ENCODE data around the gene HIVEP3. TPM values are rescaled to one million over a fixed set of nuclear protein-coding genes. Genes with fewer than 3 reads are reported as not detected.

The HIVEP3 gene
- total and polyA plus RNA-seq, 5 experiments from 2014 or later = 5.5 to 9.8 (median 6.3) TPM

DNA sequence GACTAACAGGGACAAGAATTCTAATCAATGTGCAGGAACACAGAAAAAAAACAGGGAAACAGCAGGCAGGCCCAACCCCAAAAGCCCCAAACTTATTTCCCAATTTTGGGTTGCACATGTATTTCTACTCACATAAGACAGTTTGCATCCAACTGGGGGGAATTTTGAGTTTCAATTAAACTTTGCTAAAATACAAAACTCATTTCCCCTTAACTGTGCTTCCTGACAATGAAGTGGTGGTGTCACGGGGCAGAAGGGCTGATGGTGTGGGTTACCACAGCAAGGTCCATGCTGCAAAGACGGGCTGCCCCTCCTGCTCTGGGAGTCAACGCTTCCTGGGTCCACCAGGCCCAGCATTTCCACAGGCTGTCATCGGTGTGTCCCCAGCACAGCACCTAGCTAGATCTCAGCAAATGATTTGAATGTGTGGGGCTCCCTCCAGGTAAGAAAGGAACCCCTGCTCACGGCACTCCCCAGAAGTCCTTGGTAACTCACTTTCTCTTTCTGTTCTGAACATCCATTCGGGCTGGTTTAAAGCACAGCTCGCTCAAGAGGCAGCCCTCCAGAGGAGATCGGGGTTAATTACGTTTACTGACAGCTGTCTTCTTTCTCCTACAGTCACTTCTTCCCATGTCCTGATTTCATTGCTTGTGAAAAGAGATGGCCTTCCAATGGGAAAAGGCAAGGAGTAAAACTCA, 27.4 kb downstream of the HIVEP3 start:
- Mint-ChIP-seq H3K4me3 (peak overlapping the region; percentile 74 to 88 (median 84)), H3K36me3 (no peaks in the 10 kb centered on the region), H3K27ac (peak overlapping the region; percentile 48 to 97 (median 92)), H3K27me3 (no peaks in the 10 kb centered on the region), H3K4me1 (peaks cover 19 to 63% (median 40%) of the 10 kb centered on the region in 4 donors), H3K9me3 (no peaks in the 10 kb centered on the region)
- POLR2A ChIA-PET = interaction anchor here (1.5 to 8.3 kb wide), 4 partner anchors 25 to 140 kb away, joined by 3 to 114 read pairs (median 5); partner anchors contain the start of gene HIVEP3
- ATAC-seq (peak; percentile 97 to 99), DNase-seq (peak; percentile 18 to 77 (median 66))

DNA sequence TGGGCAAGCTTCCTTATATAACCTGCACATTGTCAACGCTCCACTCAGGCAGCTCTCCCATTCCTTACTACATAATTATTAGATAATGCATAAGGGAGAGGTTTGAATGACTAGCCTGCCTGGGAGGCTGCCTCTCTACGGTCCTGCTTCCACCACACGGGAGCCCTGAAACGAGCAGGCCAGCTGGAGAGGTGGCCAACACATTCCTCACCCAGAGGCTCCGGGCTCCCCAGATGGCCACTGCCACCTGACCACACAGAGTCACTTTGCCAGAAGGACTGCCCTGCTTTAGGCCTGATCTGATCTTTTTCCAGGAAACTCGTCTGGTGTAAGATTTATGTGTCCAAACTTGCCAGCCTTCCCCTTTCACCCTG, 27.9 kb downstream of the HIVEP3 start:
- H3K4me3 Mint-ChIP-seq = peak overlapping the region; percentile 74 to 88 (median 84)
- H3K36me3 Mint-ChIP-seq = no peaks in the 10 kb centered on the region
- POLR2A ChIA-PET = interaction anchor here (0.7 to 8.3 kb wide), 2 partner anchors 26 to 223 kb away, joined by 3 to 114 read pairs; partner anchors contain the start of gene HIVEP3
- no peaks in the 10 kb centered on the region for H3K27me3 Mint-ChIP-seq
- H3K9me3 Mint-ChIP-seq = no peaks in the 10 kb centered on the region
- peaks cover 21 to 63% (median 41%) of the 10 kb centered on the region in 4 donors for H3K4me1 Mint-ChIP-seq
- ATAC-seq (no peak), DNase-seq (no peak)
- peak overlapping the region; percentile 48 to 97 (median 92) for H3K27ac Mint-ChIP-seq

DNA sequence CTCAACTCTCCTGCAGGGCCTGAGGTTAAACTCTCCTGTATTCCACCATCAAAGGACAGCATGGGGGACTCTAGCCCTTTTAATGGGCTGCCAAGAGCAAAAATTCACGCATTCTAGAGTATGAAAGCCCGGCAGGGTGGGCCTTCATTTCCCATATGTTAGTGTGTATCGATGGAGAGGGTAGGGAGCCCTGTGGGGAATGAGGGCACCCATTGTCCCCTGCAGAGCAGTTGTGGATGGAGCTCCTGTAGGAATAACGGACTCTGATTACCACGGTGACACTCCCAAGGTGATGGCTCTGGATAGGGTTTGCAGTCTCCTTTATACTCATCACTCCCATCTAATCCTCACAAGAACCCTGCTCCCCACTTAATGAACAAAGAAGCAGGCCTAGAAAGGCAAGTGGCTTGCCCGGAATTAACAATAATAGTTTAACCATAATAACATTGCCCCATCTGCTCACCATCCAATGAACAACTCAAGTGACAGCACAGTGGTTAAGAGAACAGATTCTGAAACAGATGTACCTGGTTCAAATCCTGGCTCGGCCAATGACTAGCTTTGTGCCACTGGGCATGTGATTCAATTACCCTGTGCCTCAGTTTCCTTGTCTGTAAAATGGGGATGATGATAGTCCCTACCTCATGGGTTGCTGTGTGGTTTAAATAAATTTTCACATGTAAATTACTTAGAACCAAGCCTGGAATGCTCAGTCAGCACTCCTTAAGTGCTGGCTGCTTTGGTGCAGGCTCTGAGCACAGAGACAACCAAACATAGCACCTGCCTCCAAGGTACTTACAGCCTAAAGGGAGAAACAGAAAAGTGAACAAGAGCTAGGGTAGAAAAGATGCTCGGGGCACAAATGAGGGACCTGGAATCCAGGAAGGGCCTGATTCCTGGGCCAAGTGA, 29.0 kb downstream of the HIVEP3 start:
- POLR2A ChIA-PET = interaction anchor here (8.3 kb wide), 1 partner anchor 27 kb away, joined by 114 read pairs; the partner anchor contains the start of gene HIVEP3
- Mint-ChIP-seq H3K36me3 (no peaks in the 10 kb centered on the region), H3K4me1 (peaks cover 20 to 52% (median 34%) of the 10 kb centered on the region in 4 donors), H3K4me3 (peak overlapping the region in 6 of 10 donors; percentile 6 to 60 (median 26)), H3K27ac (peak overlapping the region in 8 of 10 donors; percentile 12 to 94 (median 83)), H3K9me3 (no peaks in the 10 kb centered on the region), H3K27me3 (no peaks in the 10 kb centered on the region)
- ATAC-seq = no peak
- no peak for DNase-seq

DNA sequence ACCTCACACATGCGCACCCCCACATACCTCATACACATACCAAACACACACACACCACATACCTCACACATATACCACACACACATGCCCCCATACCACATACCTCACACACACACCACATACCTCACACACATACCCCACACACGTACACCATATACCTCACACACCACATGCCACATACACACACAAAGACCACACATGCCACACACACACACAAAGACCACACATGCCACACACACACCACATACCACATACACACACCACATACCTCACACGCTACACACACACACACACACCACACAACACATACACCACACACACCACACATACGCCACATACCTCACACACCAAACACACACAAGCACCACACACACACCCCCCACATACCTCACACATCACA, 30.0 kb downstream of the HIVEP3 start:
- ATAC-seq = no peak
- Mint-ChIP-seq H3K4me1 (peaks cover 17 to 43% (median 28%) of the 10 kb centered on the region in 4 donors), H3K36me3 (no peaks in the 10 kb centered on the region), H3K27me3 (no peaks in the 10 kb centered on the region), H3K4me3 (peak overlapping the region in 1 of 10 donors; percentile 2), H3K27ac (peak overlapping the region in 2 of 10 donors; percentile 36 to 62), H3K9me3 (no peaks in the 10 kb centered on the region)
- DNase-seq = no peak
- POLR2A ChIA-PET = interaction anchor here (0.7 kb wide), 1 partner anchor 506 kb away, joined by 7 read pairs; no protein-coding TSS in a partner anchor

DNA sequence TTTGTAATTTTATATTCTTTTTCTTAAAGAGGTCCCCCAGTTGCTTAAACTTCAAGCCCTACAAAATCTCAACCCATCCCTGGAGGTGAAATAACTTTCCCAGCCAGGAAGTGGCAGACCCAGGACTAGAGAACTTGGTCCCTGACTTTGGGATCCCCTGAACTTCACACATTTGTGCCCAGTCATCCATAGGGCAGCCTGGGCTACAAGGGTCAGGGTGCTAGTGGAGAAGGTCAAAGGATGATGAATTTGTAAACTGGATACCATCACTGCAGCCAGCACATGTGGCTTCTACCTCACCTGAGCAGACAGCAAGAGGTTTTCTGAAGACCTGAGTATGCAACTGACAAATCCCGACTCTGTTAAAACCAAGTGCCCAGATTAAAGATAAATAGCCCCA, 31.4 kb downstream of the HIVEP3 start:
- Mint-ChIP-seq H3K4me1 (peaks cover 17 to 37% (median 26%) of the 10 kb centered on the region in 4 donors), H3K9me3 (no peaks in the 10 kb centered on the region), H3K36me3 (no peaks in the 10 kb centered on the region), H3K27me3 (no peaks in the 10 kb centered on the region), H3K4me3 (no peak overlapping the region), H3K27ac (no peak overlapping the region)
- DNase-seq (no peak), ATAC-seq (no peak)
- POLR2A ChIA-PET = interaction anchor here (2.3 kb wide), 1 partner anchor 29 kb away, joined by 4 read pairs; no protein-coding TSS in a partner anchor

DNA sequence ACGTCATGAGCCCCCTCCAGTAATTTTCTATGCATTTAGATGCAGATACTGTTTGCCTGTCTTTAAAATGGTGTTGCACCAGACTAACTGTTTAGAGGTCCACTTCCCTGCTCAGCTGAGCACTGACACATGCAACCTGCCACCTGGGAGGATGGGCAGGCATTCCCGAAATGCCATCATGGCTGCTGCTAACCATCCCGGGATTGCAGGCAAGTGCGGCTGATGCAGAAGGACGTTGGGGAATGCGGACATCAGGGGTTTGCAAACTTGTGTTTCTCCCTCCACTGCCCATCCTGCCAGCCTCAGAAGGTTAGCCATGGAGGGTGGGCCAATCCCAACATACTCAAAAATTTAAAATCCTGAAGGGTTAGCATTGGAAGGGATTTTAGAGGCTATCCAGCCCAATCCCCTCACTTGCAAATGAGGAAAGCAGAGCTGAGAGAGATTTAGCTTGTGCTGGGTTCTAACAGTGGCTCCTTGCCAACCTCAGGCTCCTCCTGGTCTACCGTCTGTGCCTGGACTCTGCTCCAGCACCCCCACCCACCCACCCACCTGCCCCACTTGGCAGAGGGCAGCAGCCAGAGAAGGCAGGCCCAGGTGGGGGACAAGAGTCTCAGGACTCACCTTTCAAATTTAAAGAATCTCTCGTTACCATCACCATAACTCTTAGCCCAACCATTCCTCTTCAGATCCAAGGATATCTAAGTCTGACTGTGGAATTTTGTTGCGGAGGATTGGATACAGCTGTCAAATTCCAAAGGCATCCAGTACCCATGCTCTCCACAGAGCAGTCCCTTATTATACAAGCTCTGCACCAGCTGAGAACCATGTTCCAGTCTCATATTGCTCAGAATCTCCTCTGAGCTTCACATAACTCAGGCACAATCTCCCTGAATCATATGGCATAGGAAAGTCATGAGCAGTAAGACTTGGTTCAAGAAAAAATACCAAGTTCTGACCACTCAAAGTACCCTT, 34.2 kb downstream of the HIVEP3 start:
- Mint-ChIP-seq H3K27ac (peak overlapping the region in 1 of 10 donors; percentile 46), H3K9me3 (no peaks in the 10 kb centered on the region), H3K36me3 (no peaks in the 10 kb centered on the region), H3K27me3 (no peaks in the 10 kb centered on the region), H3K4me3 (no peak overlapping the region), H3K4me1 (peaks cover 11 to 21% (median 14%) of the 10 kb centered on the region in 4 donors)
- ATAC-seq (no peak), DNase-seq (no peak)
- POLR2A ChIA-PET = no interaction called here

DNA sequence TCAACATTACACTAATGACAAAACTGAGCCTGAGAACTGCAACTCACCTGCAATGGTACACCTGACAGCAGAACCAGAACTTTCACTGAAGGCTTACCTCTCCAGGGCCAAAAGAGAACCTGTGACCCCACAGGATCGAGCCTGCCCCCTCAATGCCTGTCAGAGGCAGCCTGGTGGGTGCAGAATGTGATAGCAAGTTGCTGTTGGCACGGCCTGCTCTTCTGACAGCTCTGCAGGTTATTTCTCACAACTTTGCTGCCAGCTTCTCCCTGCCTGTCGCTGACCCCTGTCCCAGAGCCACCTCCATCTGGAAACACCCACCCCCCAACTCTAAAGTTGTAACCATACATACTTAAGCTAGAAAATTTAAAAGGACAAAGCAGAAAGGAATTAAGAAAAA, 35.2 kb downstream of the HIVEP3 start:
- no peaks in the 10 kb centered on the region for H3K27me3 Mint-ChIP-seq
- no peaks in the 10 kb centered on the region for H3K36me3 Mint-ChIP-seq
- H3K9me3 Mint-ChIP-seq = no peaks in the 10 kb centered on the region
- peak overlapping the region in 1 of 10 donors; percentile 68 for H3K27ac Mint-ChIP-seq
- ATAC-seq (no peak), DNase-seq (no peak)
- peaks cover 7 to 16% (median 14%) of the 10 kb centered on the region in 4 donors for H3K4me1 Mint-ChIP-seq
- POLR2A ChIA-PET = no interaction called here
- no peak overlapping the region for H3K4me3 Mint-ChIP-seq

DNA sequence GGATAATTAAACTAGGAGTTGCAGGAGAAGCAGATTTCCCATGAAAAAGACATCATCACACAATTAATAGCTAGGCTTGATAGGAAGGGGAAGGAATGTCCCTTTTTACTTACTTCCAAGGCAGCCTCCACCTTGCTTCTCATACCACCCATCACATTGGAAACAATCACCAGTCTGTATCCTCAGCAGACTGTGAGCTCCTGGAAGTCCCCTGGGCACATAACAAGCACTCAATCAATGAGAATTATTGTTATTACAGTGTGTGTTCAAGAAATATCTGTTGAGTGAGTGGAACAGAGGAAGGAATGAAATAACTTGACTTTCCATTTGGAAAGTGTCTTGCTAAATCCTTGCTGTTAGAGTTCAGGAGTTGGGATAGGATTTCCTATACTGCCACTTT, 36.2 kb downstream of the HIVEP3 start:
- Mint-ChIP-seq H3K27me3 (no peaks in the 10 kb centered on the region), H3K4me1 (peaks cover 7 to 16% (median 13%) of the 10 kb centered on the region in 4 donors), H3K36me3 (no peaks in the 10 kb centered on the region), H3K27ac (peak overlapping the region in 1 of 10 donors; percentile 21), H3K4me3 (no peak overlapping the region), H3K9me3 (no peaks in the 10 kb centered on the region)
- DNase-seq = no peak
- POLR2A ChIA-PET = no interaction called here
- no peak for ATAC-seq

DNA sequence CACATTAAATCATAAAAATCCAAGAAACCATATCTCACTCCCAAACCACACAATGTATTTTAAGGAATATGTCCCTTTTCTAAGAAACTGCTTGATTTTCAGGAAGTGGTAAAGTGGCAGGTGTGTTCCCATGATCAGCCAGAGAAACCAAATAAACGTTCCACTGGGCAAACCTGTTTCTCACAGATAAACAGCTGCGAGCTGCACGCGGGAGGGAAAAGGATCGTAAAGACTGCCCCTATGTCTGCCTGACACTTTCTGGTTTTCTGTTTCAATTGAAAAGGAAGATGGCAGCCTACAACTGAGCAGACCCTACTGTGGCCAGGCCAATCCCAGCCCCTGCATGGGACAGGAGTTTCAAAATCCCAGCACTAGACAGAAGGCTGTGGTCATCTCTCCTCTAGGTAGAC, 36.6 kb downstream of the HIVEP3 start:
- DNase-seq (no peak), ATAC-seq (no peak)
- no peak overlapping the region for H3K4me3 Mint-ChIP-seq
- H3K27me3 Mint-ChIP-seq = no peaks in the 10 kb centered on the region
- peaks cover 7 to 16% (median 14%) of the 10 kb centered on the region in 4 donors for H3K4me1 Mint-ChIP-seq
- no peaks in the 10 kb centered on the region for H3K9me3 Mint-ChIP-seq
- H3K27ac Mint-ChIP-seq = peak overlapping the region in 1 of 10 donors; percentile 21
- POLR2A ChIA-PET = no interaction called here
- no peaks in the 10 kb centered on the region for H3K36me3 Mint-ChIP-seq

DNA sequence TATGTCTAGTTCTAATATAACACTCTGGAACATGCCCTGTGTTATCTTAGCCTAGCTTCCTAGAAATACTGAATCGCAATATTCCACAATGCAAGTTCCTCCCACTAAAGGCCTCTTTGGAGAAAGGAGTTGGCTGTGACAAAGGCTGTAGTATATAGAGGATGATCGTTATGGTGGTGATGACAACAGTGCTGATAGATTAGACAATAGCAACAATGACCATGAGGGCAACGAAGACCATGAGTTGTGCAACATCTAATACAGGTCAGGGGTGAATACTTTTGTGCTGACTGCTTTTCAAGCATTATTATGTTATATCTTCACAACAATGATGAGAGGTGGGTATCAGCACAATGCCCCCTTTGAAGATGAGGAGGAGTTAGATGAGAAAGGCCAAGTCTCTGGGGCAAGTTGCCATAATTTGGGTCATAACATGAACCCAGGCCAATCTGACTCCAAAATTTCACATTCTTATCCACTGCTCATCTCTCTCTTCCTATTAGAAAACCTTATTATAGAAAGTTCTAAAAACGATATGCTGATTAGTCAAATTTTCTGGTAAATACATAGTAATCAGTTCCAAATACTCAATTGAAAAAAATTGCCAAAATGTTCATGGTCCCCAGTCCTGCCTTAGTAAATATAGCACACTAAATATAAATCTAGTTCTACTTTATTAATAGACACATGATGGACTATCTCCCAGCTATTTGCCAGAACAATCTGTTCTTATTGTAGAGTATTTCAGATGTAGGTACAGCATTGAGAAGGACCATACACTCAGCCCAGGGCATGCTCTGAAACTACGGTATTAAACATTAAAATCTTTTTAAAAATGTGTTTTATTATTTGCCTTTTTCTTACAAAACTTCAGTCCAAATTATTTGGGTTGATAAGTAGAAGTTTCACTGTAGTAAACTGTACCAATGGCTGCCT, 37.5 kb downstream of the HIVEP3 start:
- POLR2A ChIA-PET = no interaction called here
- no peak overlapping the region for H3K4me3 Mint-ChIP-seq
- H3K27ac Mint-ChIP-seq = no peak overlapping the region
- no peaks in the 10 kb centered on the region for H3K9me3 Mint-ChIP-seq
- ATAC-seq (no peak), DNase-seq (no peak)
- peaks cover 7 to 20% (median 15%) of the 10 kb centered on the region in 4 donors for H3K4me1 Mint-ChIP-seq
- no peaks in the 10 kb centered on the region for H3K36me3 Mint-ChIP-seq
- H3K27me3 Mint-ChIP-seq = no peaks in the 10 kb centered on the region

DNA sequence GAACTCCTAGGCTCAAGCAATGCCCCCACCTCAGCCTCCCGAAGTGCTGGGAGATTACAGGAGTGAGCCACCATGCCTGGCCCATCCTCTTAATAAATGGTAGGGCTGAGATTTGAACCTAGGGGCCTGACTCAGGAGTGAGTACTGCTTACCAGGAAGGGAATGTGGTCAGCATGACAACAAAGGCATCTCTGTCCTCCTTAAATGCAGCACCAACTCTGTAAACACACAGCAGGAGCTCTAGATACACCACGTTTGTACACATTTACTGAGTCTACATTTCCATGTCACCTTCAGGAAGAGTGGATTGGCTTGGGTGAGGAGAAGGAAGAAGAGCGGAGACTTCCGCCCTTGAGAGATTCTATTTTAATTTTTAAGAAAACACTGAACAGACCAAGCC, 38.5 kb downstream of the HIVEP3 start:
- Mint-ChIP-seq H3K27me3 (no peaks in the 10 kb centered on the region), H3K27ac (no peak overlapping the region), H3K4me1 (peaks cover 10 to 20% (median 14%) of the 10 kb centered on the region in 4 donors), H3K4me3 (no peak overlapping the region), H3K36me3 (no peaks in the 10 kb centered on the region), H3K9me3 (no peaks in the 10 kb centered on the region)
- ATAC-seq = no peak
- POLR2A ChIA-PET = no interaction called here
- no peak for DNase-seq

Data from naive thymus-derived CD8-positive, alpha-beta T cell (primary cell).